Activated T-helper 2 cell treated with anti-CD3 and anti-CD28 coated beads, Interferon-gamma antibody, Interleukin-2, Interleukin-4, amounts not matched to agents 10 μg/mL and 5 μg/mL and 100 μg/mL, durations not matched to agents 14 hours and 24 hours and 36 hours (primary cell): ENCODE results near the gene FAIM2. TPM values are rescaled to one million over a fixed set of nuclear protein-coding genes. Genes with fewer than 3 reads are reported as not detected.

Experiments used
- DNase-seq: peaks from one replicate; pipeline ENCODE4 v3.0.0; 2021; ENCODE audit warnings: low spot score
- H3K27ac Mint-ChIP-seq: one replicate; pipeline ENCODE4 v1.8.0; 2021; ENCODE audit warnings: mixed read lengths
- H3K27me3 Mint-ChIP-seq: one replicate; pipeline ENCODE4 v1.8.0; 2021; ENCODE audit warnings: low read depth, mixed read lengths
- H3K36me3 Mint-ChIP-seq: one replicate; pipeline ENCODE4 v1.8.0; 2021; ENCODE audit warnings: low read depth, mixed read lengths
- H3K4me1 Mint-ChIP-seq: one replicate; pipeline ENCODE4 v1.8.0; 2021; ENCODE audit warnings: low read depth, mixed read lengths
- H3K4me3 Mint-ChIP-seq: one replicate; pipeline ENCODE4 v1.8.0; 2021; ENCODE audit warnings: low read depth, mild to moderate bottlenecking, moderate library complexity, mixed read lengths
- H3K9me3 Mint-ChIP-seq: one replicate; pipeline ENCODE4 v1.8.0; 2021; ENCODE audit warnings: mixed read lengths
- intact Hi-C: fragments of 100-400 bp; cut with micrococcal nuclease; formaldehyde crosslinking; loops from one replicate; pipeline ENCODE4 v1.15.1; 2023
- total RNA-seq: library from RNA; stranded (reverse); gene quantifications from 2 replicates; pipeline ENCODE4 v1.2.3, GENCODE V29; 2022

FAIM2 gene
- total RNA-seq, 1 donor from 2014 or later = 0.23 TPM

DNA sequence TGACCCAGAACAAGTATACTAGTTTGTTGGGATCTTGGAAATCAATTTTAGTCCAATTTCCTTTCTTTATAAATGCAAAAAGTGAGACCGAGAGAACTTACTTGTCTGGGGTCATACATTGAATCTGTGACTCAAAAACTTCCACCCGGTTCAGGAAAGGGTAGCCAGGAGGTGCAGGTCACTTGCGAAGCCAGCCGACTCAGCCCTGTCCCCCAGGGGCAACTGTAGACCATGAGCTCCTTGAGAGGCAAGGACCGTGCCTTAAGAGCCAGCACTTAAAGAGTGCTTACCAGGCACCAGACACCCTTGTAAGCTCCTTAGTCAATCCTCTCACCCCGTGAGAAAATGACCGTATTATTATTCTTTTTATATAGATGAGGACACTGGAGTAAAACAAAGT, 60.3 kb downstream of the FAIM2 start:
- H3K4me3 Mint-ChIP-seq = peak overlapping the region; percentile 94
- no peak for DNase-seq
- H3K27ac Mint-ChIP-seq = peak overlapping the region; percentile 93
- H3K4me1 Mint-ChIP-seq = peaks cover 29% of the 10 kb centered on the region
- peaks cover 2% of the 10 kb centered on the region for H3K27me3 Mint-ChIP-seq
- H3K9me3 Mint-ChIP-seq = no peaks in the 10 kb centered on the region
- H3K36me3 Mint-ChIP-seq = peaks cover 3% of the 10 kb centered on the region
- intact Hi-C loops = loop anchor here (1.0 to 5.0 kb wide), 2 partner anchors 15 to 81 kb away; partner anchors contain the start of gene NCKAP5L

DNA sequence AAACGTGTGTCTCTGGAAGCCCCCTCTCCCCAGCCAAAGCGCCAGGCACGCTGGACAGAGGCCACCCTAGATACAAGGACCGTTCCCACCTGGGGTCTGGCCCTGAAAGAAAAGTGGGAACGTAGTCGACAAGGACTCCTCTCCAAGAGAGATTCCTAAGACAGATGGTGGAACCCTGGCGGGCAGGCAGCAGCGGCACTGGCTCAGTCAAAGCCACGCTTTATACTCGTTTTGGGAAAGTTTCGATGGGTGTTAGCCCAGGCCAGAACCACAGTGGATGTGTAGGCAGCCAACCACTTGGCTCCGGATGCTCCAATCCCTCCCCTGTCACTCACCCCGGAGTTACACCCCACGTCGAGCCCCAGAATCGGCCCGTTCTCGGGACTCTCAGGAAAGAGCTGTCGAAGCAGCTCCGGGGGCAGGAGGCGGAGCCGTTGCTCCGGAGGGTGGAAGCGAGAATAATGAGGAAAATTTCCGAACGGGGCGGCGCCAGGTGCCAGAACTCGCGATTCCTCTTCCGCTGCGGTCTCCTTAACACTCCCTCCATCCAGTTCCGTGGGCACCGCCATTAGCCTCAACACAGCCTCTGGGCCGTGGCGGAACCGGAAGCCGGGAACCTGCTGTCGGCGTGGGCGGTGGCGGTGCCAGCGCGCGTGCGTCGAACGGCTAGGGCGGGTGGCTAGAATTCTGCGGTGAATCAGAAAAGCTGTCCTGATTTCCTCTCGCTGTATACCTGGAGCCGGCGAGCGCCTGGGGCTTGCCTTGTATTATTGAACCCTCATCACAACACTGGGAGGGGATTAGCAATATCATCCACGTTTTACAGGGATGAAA, 61.0 kb downstream of the FAIM2 start, which contains the start of gene BCDIN3D:
Gene BCDIN3D (minus strand): TSS at position 588 of the 834 bp plus-strand sequence. CDS start 19 bp downstream, at position 569.
- H3K27ac Mint-ChIP-seq = peak within 1 kb of the TSS; percentile 93
- peak within 1 kb of the TSS; percentile 94 for H3K4me3 Mint-ChIP-seq
- peaks cover 29% of the 10 kb centered on the region for H3K4me1 Mint-ChIP-seq
- intact Hi-C loops = loop anchor here (1.0 to 5.0 kb wide), 2 partner anchors 14 to 80 kb away; partner anchors contain the start of gene NCKAP5L
- no peaks in the 10 kb centered on the region for H3K27me3 Mint-ChIP-seq
- peaks cover 3% of the 10 kb centered on the region for H3K36me3 Mint-ChIP-seq
- H3K9me3 Mint-ChIP-seq = no peaks in the 10 kb centered on the region
- DNase-seq = peak; percentile 90

DNA sequence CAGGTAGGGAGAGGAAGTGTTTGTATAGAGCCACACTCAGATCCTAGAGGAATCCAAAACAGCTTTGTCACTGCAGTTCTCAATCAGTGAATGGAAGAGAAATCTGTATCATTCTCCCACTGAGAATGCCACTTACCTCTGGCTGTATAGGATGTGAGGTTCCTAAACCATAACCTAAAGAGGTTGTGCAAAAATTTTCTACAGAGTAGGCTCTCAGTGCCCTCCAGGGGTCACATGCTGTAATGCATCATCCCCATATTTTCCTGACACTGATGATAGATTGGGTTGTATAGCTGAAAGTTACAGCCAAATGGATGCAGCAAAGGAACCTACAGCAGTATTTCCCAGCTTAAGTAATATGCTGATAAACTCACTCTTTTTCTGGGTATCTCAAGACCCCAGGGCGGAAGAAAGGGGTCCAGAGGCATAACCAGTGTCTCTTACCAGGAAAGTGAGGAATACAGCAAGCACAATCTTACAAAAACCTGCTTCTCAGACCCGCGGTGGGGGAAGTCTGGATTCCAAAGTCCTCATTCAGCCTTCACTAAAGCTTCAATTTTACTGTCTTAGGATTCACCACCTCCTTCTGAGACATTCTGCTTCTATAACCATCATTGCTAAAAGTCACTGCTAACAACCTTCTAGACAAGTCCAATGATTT, 64.6 kb downstream of the FAIM2 start:
- no peaks in the 10 kb centered on the region for H3K9me3 Mint-ChIP-seq
- H3K4me1 Mint-ChIP-seq = peaks cover 22% of the 10 kb centered on the region
- DNase-seq = no peak
- H3K27me3 Mint-ChIP-seq = no peaks in the 10 kb centered on the region
- no peak overlapping the region for H3K4me3 Mint-ChIP-seq
- intact Hi-C loops = loop anchor here (1.0 to 2.0 kb wide), 3 partner anchors 63 to 202 kb away; partner anchors contain the start of gene TMBIM6
- no peak overlapping the region for H3K27ac Mint-ChIP-seq
- H3K36me3 Mint-ChIP-seq = peaks cover 3% of the 10 kb centered on the region

DNA sequence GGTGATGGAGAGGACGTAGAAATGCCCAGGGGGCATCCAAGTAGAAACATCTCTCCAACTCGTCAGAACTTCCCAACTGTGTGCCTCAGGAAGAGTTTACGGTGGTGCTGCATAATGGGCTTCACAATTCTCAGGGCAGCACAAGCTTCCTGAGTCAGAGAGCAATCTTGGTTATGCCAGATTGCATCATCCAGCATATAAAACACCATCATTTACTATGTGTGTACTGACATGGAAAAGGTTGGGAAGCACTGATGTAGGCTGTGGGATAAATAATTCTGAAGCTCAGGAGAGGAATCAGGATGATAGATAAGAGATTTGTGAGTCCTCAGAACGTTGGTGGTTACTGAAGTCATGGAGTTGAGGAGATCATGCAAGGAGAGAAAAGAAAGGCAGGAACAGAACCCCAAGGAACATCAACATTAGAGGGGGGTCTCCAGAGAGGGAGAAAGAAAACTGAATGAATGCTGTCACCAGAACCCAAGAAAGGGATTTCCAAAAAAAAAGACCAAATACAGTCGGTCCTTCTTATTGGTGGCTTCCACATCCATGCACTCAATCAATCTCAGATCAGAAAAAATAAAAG, 70.8 kb downstream of the FAIM2 start:
- H3K4me3 Mint-ChIP-seq = no peak overlapping the region
- intact Hi-C loops = no loop called here

DNA sequence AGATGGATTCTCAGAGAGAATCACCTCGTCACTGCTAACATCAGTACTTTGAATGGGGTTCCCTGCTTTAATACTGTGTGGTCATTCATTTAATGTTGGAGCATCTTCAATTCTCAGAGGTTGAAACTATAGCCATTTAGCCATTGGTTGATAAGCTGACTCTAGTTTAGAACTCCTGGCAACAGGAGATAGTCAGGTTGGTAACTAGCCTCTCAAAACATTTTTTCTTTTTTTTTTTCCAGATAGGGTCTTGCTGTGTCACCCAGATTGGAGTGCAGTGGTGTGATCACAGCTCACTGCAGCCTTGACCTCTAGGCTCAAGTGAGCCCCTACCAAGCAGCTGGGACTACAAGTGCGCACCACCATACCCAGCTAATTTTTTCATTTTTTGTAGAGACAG, 72.0 kb downstream of the FAIM2 start:
- no peak for DNase-seq
- Mint-ChIP-seq H3K27me3 (peaks cover 6% of the 10 kb centered on the region), H3K27ac (no peak overlapping the region), H3K36me3 (no peaks in the 10 kb centered on the region), H3K4me3 (no peak overlapping the region), H3K4me1 (peaks cover 10% of the 10 kb centered on the region), H3K9me3 (no peaks in the 10 kb centered on the region)
- intact Hi-C loops = no loop called here

More for the DNA sequence above, 70.8 kb downstream of the FAIM2 start:
- Mint-ChIP-seq H3K9me3 (no peaks in the 10 kb centered on the region), H3K27me3 (no peaks in the 10 kb centered on the region), H3K4me1 (peaks cover 10% of the 10 kb centered on the region), H3K27ac (no peak overlapping the region), H3K36me3 (no peaks in the 10 kb centered on the region)
- DNase-seq = no peak

DNA sequence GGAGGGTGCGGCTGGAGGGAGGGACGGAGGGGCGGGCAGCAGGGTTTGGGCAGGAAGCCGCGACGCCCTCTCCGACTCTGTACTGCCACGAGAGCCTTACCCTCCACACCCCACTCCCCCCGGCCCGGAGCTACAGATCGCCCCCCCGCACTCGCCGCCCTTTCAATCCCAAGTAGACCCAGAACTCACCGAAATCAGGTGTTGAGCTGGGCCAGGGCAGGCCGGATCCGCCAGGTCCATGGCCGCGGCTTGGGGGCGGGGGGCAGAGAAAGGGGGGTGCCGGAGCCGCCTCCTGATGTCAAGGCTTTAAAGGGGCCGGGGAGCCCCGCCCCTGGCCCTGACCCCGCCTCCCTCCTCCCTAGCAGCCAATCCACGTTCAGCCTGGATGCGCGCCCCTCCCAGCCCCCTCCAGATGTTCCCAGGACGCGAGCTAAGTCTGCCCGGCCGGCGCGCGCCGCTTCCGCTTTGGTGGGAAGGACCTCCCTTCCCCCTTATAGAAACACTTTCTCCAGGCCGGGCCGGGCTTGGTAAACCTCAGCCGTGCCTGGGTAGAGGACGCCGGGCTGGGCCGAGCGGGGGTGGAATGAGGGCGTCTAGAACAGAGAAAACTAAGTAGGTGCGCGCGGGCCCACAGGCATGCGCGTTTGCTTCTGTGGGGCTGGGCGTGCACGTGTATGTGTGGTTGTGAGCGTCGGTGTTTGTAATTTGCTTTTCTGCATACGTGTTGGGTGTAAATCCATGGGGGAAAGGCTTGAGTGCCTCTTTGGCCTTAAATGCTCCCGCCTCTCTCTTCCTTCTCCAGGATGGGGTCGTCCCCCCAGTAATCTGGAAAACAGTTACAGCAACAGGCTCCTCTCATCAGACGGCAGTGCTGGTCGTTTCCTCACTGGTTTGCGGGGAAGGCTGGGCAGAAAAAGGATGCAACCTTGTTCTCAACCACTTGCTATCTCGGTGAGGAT, 75.3 kb downstream of the FAIM2 start, which contains the start of gene NCKAP5L:
Gene NCKAP5L (minus strand): TSS at position 281 of the 959 bp plus-strand sequence. CDS start 24,369 bp downstream, outside the sequence.
- H3K4me1 Mint-ChIP-seq = peaks cover 10% of the 10 kb centered on the region
- H3K27me3 Mint-ChIP-seq = peaks cover 12% of the 10 kb centered on the region
- peak; percentile 88 for DNase-seq
- peak within 1 kb of the TSS; percentile 83 for H3K27ac Mint-ChIP-seq
- H3K4me3 Mint-ChIP-seq = peak within 1 kb of the TSS; percentile 93
- intact Hi-C loops = loop anchor here (1.0 to 5.0 kb wide), 2 partner anchors 15 to 121 kb away; partner anchors contain the start of genes BCDIN3D and FMNL3
- H3K36me3 Mint-ChIP-seq = no peaks in the 10 kb centered on the region
- no peaks in the 10 kb centered on the region for H3K9me3 Mint-ChIP-seq

DNA sequence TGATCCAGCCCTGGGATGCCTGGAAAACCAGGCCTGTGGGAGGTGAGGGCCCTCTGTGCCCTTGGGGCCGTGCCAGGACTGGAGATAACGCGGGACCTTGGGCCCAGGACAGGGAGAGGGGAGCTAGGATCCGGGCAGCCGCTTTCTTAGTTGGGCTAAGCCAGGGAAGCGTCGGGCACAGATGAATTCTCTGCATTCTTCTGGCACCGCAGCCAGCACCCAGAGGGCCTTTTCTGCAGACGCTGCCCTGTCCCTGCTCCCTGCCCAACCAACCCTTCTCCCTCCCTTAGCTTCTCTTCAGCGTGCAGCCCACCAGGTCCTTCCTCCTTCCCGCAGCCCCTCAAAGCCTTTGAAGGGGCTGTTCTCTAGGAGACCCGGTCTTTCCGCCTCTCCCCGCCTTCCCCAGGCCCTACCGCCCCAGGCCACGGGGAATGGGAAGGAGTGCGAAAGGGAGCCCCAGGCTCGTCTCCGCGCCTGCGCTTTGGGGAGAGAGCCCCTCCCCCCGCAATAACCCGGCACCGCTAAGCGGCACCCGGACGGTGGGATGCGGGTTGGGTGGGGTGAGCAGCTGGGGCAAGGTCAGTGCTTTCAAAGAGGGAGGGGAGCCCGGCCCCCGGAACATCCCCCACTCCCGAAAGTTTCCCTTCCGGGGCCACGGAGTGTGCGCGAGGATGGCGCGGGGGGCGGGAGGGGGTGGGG, 76.2 kb downstream of the FAIM2 start:
- no peak for DNase-seq
- H3K4me1 Mint-ChIP-seq = peaks cover 11% of the 10 kb centered on the region
- no peaks in the 10 kb centered on the region for H3K36me3 Mint-ChIP-seq
- intact Hi-C loops = loop anchor here (1.0 to 5.0 kb wide), 2 partner anchors 16 to 120 kb away; partner anchors contain the start of genes BCDIN3D and FMNL3
- peak overlapping the region; percentile 61 for H3K4me3 Mint-ChIP-seq
- no peaks in the 10 kb centered on the region for H3K9me3 Mint-ChIP-seq
- peaks cover 12% of the 10 kb centered on the region for H3K27me3 Mint-ChIP-seq
- H3K27ac Mint-ChIP-seq = no peak overlapping the region

DNA sequence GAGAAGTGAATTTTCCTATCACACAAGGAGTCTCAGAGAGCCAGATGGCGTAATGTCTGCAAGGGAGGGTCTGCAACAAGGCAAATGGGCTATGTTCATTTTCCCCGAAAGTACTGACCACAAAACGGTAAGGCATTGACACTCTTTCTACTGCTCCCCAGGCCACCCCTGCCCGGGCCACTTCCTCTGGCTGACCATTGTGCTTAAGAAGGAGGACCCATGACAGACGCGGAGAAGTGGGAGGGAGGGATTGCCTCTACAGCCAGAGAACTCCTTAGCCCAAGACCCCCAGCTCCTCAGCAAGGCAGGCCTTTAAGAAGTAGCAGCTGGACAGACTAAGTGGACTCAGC, 76.7 kb downstream of the FAIM2 start:
- no peaks in the 10 kb centered on the region for H3K9me3 Mint-ChIP-seq
- no peak overlapping the region for H3K27ac Mint-ChIP-seq
- H3K4me1 Mint-ChIP-seq = peaks cover 11% of the 10 kb centered on the region
- H3K27me3 Mint-ChIP-seq = peaks cover 12% of the 10 kb centered on the region
- intact Hi-C loops = loop anchor here (5.0 kb wide), 1 partner anchor 120 kb away; the partner anchor contains the start of gene FMNL3
- H3K4me3 Mint-ChIP-seq = peak overlapping the region; percentile 61
- no peaks in the 10 kb centered on the region for H3K36me3 Mint-ChIP-seq
- no peak for DNase-seq

DNA sequence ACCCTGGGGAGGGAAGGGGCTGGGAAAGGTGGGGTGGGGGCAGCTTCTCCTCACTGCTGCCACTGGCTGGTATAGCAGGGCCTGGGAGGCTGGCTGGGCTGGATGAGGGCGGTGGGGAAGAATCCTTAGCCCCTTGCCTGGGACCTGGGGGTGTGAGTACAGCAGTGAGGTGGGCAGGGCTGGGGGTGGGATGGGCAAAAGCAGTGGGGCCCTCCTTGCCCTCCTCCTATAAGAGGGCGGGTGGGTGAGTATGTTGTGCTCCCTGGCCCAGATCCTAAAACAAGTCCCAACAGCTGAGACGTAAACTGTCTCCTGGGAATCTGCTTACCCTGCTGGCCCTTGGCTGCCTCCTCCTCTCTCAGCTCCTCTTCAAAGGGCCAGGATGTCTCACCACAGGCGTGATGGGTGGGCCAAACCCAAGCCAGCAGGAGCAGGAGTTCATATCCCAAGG, 77.7 kb downstream of the FAIM2 start:
- intact Hi-C loops = loop anchor here (5.0 kb wide), 1 partner anchor 119 kb away; the partner anchor contains the start of gene FMNL3
- peaks cover 12% of the 10 kb centered on the region for H3K27me3 Mint-ChIP-seq
- no peaks in the 10 kb centered on the region for H3K36me3 Mint-ChIP-seq
- no peak overlapping the region for H3K4me3 Mint-ChIP-seq
- no peaks in the 10 kb centered on the region for H3K9me3 Mint-ChIP-seq
- H3K27ac Mint-ChIP-seq = no peak overlapping the region
- H3K4me1 Mint-ChIP-seq = peaks cover 14% of the 10 kb centered on the region
- no peak for DNase-seq

DNA sequence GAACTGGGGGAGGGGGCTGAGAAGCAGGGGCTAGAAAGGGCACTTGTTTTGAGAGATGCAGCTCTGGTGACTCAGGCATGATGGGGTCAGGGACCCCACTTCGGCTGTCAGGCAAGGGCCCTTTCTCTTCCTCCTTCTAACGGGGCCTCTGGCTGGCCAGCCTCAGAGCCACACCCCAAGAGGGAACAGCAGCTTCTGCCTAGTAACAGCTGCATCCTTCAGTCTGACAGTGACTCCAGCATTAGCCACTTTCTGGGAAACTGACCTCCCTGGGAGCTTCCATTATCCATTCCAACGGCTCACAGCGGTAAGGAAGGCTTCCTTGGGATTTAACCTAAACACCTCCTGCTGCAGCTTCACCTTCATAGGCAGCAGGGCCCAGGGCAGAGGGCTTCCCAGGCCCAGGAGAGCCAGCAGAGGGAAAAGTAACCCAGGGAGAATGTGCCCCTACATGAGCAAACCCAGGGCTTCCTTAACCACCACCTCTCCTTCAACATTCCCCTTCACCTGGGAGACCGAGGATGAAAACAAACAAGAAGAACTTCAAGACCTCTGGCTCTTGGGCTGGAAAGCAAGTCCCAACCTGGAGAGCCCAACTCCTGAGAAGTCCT, 78.2 kb downstream of the FAIM2 start:
- H3K36me3 Mint-ChIP-seq = no peaks in the 10 kb centered on the region
- peaks cover 17% of the 10 kb centered on the region for H3K4me1 Mint-ChIP-seq
- H3K27ac Mint-ChIP-seq = no peak overlapping the region
- H3K27me3 Mint-ChIP-seq = peaks cover 12% of the 10 kb centered on the region
- no peak for DNase-seq
- no peaks in the 10 kb centered on the region for H3K9me3 Mint-ChIP-seq
- intact Hi-C loops = loop anchor here (5.0 kb wide), 1 partner anchor 118 kb away; the partner anchor contains the start of gene FMNL3
- H3K4me3 Mint-ChIP-seq = no peak overlapping the region

DNA sequence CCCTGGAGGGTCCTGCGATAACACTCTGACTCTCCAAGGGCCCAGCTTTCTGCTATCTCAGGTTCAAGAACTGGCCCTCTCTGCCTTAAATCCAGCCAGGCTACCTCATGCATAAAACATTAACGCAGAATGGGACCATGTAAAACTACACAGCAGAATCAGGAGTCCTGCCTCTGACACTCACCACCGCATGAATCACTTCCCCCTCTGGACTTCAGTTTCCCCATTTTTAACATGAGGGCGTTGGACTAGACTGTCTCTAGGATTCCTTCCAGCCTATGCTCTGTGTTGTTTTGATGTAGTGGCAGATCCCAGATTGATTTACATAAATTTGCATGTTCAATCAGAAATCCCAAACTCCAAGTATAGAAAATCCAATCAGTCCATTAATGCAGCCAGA, 78.8 kb downstream of the FAIM2 start:
- Mint-ChIP-seq H3K36me3 (no peaks in the 10 kb centered on the region), H3K27ac (no peak overlapping the region), H3K9me3 (no peaks in the 10 kb centered on the region), H3K4me1 (peaks cover 17% of the 10 kb centered on the region), H3K4me3 (no peak overlapping the region), H3K27me3 (peaks cover 12% of the 10 kb centered on the region)
- DNase-seq = no peak
- intact Hi-C loops = loop anchor here (5.0 kb wide), 1 partner anchor 118 kb away; the partner anchor contains the start of gene FMNL3
